ENCODE results near the gene PARD6A.
"Not testable (repeated sequence)": the region's sequence is repeated elsewhere in the genome, so short reads cannot be mapped to it uniquely, and the experiment has no call there.

The PARD6A gene

DNA sequence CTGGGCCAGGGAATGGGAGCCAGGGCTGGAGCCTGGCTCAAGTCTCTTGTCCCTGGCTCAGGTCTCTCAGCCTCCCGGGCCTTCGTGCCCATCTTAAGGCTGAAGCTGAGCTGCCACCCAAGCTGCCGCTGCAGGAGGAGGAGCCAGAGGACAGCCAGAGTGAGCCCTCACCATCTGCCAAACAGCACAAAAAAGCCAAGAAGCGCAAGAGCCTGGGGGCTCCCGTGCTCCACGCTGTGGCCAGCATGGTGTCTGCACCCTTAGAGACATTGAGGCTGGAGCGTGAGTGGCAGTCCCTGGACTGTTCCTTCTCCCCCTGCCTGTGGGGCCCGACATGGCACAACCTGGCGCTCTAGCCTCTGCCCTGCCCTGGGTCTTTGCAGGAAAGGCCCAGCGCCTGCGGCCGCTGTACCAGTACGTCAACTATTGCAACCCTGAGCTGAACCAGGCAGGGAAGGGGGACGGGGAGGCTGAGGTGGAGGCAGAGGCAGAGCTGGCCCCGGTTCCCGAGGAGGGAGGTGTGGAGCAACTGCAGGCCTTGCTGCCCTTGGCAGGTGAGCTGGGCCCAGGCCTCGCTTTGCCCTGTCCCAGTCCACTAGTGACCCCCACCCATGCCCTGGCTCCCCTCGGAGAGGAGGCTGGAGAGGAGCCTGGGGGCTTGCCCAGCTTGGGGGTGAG, 7.2 kb downstream of the PARD6A start:
- peak; percentile 93 for DNase-seq

DNA sequence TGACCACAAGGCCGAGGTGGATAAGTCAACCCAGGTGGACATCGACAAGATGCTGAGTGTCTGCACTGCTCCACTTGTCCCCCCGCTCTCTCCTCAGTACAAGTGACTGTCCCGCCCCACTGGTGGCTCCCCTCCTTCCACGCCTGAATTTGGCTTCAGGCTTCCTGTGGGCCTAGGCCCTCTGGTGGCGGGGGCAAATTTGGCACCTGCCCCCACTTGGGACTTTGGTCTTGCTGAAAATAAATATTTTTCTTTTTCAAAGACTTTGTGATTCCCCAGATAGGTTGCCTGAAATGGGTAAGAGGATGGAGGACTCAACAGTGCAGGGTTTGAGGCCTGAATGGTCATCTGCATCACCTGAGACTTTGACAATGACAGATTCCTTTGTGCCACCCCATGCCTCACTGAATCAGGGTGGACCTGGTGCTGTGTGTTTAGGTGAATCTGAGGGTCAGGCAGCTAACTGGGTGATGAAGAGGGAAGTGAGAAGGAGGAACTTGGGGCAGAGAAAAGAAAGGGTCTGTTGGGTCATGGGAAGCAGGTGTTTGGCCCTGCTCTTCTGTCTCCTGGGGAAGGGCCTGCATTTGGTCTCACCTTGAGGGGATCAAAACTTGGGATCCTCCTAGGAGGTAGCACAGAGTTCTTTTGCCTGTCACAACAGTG, 7.9 kb downstream of the PARD6A start:
- no peak for DNase-seq

DNA sequence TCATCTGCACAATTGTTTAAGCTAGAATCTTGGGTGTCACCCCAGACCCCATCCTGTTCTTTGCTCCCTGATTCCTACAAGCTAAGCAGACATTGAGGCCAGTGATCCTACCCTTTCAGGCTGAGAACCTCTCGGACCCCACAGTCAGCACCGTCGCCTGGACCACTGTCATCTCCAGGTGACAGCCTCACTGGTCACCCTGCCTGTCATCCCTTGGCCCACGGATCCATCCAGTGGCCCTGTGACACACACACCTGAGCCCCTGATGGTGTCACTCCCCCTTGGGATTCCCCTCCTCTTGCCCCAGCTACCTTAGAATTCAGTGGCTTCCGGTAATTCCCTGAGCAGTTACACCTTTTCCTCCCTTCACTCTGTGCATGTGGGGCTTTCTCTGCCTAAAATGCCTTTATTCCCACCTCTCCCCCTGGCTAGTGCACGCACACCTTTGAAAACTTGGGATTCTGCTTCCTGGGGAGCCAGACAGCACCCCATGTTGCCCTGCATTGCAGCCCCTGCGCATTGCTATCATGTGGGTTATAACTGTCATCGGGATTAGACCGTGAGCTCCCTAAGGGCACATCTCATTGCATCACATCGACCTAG, 8.8 kb downstream of the PARD6A start:
- no peak for DNase-seq

DNA sequence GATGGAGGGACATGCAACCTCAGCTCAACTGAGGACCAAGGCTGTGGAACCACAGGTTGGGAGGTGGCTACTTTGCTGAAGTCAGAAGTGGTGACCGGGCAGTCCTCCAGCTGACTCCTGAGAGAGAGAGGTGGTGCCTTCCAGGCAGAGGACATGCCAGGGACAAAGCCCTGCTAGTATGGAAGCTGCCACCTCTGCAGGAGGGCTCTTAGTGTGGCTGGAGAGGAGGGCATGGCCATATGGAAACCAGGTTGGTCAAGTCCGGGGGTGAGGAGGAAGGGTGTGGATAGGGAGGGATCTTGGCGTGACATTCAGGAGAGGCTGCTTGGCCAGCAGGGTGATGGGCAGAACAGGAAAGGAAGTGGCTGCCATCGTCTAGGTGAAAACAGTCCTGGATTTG, 11.5 kb downstream of the PARD6A start:
- no peak for DNase-seq

DNA sequence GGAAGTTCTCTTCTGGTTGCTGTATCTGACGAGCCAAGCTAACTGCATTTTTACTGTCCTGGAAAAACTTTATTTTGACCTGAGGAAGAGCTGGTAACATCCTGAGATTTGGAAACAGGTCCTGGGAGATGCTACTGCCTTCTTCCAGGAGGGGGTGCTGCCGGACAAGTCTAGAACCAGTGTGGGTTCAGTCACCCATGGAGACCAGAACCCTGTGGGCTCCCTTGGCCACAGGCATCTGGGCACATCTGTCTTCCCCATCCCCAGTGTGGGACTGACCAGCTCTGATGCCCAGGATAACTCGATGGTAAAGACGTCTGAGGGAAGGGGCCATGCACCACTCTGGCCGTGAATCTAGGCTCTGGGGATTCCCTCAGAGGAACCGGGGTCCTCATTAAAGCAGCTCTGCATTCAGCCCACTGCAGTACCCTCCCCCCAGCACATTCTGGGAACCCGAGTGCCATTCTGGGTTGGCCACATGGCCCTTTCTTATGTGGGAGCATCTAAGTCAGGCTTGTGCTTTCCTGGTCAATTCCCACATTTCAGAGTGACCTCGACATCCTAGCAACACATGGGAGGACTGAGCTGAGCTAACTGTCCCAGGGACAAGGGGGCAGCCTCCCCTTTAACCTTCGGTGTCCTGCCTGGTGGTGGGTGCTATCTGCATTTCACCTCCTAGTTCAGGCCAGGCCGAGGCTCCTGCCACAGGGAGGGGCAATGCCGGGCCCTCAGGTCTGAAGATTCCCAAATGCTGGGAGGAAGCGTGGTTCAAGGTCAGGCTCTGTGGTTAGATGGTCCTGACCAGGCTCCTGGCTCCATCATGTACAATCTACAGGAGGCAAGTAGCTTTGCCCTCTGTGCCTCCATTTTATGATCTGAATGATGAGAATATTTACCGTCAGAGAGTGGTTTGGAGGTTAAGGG, 12.2 kb downstream of the PARD6A start:
- no peak for DNase-seq

DNA sequence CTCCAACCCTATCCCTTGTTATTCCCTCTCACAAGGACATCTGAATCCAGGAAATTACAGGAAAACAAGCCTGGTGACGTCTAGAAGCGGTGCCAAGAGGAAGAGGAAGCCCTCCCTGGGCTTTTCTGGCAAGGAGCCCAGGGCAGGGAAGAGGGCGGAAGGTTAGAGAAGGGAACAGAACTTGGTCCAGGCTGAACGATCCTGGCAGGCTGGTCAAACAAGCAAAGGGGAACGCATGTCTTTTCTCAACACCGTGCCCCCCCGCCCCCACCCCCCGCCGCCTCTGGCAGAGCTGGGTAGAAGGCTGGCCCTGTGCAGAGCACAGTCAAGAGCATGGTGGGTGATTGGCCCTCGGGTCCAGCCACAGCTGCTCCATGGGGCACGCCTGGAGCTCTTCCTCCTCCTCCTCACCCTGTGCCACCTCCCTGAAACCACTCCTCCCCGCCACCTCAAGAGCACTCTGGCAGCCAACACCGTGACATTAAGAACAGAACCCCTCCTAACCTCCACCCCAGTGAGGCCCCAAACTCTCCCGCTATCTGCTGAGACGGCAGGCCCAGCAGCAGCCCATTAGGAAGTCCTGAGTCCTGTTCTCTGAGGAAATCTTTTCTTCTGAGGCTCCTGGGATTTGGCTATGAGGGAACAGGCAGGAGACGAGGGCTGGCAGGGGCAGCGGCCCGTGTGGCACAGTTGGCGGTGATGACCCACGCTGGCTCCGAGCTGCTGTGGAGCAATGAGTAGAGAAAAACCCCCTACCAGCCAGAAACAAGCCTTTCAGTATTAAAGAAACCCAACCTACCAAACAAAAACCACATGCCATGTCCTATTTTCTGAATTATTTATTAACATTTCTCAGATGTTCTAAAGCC, 13.2 kb downstream of the PARD6A start:
- no peak for DNase-seq

DNA sequence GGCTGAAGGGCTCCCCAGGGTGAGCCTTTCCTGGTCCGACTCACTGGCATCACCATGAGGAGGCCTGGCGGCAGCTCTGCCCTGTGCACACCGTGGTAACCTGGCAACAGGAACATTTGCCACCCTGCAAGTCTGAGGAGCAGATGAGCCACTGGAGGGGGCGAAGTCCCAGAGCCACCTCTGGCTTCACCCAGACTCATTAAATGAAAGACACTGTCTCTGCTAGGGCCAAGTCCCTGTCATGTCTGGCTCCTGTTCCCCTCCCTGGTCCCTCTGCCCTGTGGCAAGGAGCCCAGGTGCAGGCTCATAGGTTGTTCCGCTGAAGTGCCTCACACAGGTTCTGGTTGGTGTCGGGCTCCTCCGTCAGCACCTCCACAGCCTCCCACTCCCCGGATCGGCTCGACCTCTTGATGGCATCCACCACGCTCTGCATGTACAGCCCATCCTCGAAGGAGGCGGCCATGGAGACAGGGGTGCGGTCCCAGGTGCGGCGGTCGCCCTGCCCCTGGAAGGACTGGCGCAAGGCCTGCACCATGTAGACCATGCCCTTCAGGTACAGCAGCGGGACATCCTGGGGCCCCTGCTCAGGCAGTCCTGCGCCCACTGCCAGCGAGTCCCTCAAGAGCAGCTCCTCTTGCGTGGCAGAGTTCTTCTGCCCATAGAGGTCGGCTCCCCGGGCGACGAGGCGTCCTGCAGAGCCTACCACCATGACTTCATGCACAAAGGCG, 14.3 kb downstream of the PARD6A start:
- DNase-seq: no peak

DNA sequence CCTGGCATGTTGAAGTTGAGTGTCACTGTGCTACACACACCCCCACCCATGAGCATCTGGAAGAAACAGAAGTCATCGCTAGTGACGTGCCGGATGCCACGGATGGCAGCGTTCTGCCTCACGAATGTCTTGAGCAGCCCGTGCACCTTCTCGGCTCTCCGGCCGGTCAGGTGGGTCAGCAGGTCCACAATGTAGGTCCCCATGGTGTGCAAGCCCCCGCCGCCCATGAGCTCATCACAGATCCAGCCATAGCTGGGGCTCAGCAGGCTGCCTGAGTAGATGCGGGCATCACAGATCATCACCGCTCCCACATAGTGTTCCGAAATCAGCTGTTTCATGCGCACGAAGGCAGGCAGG, 14.8 kb downstream of the PARD6A start:
- no peak for DNase-seq

DNA sequence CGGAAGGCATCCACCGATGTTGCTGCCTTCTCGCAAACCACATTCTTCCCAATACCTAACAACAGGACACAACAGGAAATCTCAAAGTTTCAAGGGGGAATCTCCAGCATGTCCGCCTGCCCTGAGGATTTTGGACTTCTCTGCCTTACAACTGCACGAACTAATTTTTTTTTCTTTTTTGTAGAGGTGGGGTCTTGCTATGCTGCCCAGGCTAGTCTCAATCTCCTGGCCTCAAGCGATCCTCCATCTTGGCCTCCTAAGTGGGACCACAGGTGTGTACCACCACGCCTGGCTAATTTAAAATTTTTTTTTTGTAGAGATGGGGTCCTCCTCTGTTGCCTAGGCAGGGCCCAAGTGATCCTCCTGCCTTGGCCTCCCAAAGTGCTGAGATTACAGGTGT, 15.2 kb downstream of the PARD6A start:
- DNase-seq: no peak

DNA sequence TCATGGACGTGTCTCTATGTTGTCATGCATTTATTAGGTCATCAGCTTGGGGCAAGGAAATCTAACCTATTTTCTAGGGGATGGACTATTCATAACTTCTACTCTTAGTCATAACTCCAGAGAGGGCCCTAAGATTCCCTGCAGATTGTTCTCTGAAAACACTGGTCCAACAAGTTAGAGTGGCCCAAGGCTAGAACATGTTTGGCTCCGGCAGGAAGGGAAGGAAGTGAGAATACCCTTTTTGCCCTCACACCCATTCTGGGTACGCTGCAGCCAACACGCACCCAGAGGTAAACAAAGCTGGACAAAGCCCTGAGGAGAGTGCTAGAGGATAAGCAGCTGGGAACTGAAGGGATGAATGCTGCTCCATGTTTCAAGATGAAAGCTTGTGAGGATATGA, 15.8 kb downstream of the PARD6A start:
- no peak for DNase-seq

DNA sequence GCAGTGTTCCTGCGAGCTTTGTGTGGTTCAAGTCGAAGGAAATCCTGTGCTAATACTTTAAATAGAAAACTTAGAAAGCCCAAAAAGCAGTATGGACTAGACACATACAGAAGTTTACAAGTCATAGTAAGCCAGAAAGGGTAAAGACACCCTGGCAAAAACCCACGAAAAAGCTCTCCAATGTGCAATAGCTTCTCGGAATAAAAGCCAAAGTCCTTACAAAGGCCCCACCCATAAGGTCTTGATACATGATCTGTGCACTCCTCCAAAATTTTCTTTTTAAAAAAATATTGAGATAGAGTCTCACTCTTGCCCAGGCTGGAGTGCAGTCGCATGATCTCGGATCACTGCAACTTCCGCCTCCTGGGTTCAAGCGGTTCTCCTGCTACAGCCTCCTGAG, 16.2 kb downstream of the PARD6A start:
- DNase-seq: no peak

DNA sequence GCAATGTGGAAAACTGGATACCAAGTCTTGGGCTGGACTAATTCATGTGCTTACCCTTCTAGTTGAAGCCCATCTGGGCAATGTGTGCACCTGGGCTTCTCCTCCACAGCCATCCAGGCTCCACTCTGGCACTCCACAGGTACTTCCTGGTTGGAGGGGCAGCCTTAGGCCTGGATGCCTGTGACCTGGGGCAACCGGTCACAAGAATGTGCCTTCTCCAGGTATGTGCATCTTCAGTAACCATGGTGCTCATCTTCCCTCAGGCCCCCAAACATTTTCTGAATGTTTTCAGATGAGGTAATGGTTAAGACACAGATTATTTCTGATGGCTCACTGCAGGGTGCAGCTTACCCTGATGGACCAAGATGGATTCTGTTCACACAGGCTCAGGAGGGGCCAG, 17.0 kb downstream of the PARD6A start:
- DNase-seq: no peak

DNA sequence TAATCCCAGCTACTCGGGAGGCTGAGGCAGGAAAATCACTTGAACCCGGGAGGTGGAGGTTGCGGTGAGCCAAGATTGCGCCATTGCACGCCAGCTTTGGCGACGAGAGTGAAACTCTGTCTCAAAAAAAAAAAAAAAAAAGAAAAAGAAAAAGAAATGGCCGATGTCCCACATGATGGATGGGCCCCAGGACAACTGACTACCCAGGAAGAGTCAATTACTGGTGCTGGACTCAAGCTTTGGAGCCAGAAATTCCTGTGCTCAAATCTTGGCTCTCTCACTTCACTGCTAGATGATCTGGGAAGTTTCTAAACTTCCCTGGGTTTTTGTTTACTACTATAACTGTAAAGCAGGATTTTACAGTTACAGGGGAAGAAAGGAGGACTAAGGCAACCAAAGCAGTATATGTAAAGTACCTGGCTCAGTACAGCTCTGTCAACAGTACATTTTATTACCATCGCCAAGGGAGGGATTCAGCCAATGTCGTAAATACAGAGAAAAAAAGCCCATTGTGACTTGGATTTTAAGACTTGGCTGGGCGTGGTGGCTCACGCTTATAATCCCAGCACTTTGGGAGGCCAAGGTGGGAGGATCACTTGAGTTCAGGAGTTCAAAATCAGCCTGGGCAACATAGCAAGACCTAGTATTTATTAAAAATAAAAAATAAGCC, 17.7 kb downstream of the PARD6A start:
- DNase-seq: no peak

DNA sequence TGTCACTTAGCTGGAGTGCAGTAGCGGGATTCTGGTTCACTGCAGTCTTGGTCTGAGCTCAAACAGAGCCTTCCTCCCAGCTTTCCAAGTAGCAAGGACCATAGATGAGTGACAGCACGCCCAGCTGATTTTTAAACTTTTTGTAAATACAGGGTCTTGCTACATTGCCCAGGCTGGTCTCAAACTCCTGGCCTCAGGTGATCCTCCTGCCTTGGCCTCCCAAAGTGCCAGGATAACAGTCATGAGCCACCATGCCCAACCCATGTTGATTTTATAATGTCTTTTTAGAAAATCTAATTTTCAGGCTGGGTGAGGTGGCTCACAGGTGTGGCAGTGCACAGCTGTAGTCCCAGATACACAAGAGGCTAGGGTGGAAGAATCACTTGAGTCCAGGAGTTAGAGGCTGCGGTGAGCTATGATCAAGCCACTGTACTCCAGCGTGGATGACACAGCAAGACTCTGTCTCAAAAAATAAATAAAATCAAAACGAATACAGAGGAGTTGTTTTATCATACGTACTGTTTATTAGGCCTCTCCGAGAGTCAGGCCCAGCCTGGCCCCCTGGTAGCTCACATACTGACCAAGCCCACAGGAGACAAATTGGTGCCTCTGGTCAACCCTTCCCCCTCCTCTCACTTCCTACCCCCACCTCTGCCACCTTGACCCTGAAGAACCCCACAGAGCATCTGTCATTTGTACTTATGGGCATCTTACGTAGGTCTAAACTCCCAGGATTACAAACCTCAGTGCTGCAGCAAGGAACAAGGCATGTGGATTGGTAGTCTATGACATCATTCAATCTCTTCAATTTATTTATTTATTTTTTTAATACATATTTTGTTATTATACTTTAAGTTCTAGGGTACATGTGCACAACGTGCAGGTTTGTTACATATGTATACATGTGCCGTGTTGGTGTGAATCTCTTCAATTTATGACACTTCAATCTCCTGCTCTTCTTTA, 19.5 kb downstream of the PARD6A start:
- DNase-seq: no peak

DNA sequence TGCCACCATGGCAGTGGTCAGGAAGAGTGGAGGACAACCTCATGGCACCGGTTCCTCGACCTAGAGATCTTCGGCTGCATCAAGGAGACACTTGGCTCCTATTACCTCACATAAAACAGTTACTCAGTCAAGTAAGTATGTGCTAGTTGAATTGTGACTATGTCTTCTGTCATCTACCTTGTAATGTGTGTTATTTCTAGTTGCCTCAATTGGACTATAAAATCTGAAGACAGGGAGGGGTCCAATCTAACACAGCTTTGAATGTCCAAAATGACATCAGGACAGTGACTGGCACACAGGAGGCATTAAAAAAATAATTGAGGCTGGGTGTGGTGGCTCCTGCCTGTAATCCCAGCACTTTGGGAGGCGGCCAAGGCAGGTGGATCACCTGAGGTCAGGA, 23.0 kb downstream of the PARD6A start:
- no peak for DNase-seq

DNA sequence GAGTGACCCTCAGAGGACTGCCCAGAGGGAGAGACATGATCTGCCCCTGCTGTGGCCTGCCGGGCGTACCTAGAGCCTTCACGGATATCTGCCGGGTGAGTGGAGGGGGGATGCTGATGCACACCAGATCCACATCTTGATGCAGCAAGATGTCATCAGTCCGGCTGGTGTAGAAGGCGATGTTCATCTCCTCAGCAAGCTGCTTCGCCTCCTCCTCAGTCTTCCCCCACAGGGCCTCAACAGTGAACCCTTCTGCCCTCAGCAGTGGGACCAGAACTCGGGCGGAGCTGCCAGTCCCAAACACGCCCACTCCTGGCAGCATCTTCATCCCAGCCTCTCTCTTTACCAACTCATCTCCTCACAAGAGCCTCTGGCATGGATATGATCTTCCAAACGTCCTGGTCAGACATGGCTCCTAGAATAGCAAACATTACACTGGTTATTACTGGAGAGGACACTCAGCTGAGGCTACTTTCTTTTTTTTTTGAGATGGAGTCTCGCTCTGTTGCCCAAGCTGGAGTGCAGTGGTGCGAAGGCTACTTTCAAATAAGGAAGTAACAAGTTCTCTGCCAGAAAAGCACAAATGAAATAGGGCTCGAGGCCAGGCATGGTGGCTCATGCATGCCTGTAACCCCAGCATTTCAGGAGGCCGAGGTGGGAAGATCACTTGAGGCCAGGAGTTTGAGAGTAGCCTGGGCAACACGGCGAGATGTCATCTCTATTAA, 24.8 kb downstream of the PARD6A start:
- DNase-seq: no peak

DNA sequence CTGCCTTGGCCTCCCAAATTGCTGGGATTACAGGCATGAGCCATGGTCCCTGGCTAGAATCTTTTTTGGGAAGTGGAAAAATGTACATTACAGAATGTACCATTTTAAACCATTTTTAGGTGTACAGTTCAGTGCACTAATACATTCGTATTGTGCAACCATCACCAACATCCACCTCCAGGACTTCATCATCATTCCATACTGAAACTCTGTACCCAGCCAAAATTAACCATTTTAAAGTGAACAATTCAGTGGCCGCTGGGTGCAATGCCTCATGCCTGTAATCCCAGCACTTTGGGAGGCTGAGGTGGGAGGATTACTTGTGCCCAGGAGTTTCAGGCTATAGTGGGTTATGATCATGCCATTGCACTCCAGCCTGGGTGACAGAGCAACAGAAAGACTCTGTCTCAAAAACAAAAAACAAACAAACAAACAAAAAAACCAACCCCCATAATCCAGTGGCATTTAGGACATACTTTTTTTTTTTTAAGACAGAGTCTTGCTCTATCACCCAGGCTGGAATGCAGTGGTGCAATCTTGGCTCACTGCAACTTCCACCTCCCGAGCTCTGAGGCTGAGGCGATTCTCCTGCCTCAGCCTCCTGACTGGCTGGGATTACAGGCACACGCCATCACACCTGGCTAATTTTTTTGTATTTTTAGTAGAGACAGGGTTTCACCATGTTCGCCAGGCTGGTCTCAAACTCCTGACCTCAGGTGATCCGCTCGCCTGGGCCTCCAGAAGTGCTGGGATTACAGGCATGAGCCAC, 32.9 kb downstream of the PARD6A start:
- not testable (repeated sequence) for DNase-seq

DNA sequence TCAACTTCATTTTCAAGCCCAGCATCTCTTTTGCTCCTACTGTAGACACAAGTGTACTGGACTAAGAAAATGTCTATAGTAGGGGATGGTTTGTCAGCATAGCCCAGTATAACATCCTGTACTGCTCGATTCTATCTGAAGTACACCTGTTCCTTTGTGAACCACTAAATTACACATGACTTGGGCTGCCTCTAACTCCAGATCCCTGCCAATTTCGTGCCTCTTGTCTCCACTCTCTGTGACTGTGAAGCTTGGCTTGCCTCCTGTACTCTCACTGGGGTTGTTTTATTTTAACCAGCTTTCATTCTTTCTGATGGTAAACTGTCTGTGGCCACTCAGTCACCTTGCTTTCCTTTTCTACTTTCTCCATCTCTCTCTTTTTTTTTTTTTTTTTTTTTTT, 33.9 kb downstream of the PARD6A start:
- DNase-seq: no peak

Data from NCI-H524 treated with DMSO at 0.1 percent for 48 hours (cell line).